ENCODE data around the gene NKG7.

DNA sequence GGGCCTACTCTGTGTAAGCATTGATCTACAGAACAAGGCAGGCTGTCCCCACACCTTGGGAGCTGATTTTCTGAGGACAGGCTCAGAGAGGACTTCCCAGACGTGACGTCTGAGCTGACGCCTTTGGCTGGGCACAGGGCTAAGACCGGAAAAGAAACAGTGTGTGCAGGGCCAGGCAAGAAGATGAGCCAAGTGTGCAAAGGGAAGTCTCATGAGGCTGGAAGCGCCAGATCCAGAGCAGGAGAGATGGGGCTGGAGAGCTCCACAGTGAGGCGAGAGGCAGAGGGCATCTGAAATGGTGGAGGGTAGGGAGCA lies 48.3 kb downstream of the NKG7 start:
- TF ChIP-seq, protein P1, sequence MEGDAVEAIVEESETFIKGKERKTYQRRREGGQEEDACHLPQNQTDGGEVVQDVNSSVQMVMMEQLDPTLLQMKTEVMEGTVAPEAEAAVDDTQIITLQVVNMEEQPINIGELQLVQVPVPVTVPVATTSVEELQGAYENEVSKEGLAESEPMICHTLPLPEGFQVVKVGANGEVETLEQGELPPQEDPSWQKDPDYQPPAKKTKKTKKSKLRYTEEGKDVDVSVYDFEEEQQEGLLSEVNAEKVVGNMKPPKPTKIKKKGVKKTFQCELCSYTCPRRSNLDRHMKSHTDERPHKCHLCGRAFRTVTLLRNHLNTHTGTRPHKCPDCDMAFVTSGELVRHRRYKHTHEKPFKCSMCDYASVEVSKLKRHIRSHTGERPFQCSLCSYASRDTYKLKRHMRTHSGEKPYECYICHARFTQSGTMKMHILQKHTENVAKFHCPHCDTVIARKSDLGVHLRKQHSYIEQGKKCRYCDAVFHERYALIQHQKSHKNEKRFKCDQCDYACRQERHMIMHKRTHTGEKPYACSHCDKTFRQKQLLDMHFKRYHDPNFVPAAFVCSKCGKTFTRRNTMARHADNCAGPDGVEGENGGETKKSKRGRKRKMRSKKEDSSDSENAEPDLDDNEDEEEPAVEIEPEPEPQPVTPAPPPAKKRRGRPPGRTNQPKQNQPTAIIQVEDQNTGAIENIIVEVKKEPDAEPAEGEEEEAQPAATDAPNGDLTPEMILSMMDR (IDR thresholded peaks at IDR 0.05): no peak
- no peak for TF ChIP-seq POLR2A (IDR thresholded peaks at IDR 0.05)
- no peak for TF ChIP-seq EP300 (IDR thresholded peaks at IDR 0.05)
